RWPE2 (cell line): ENCODE results near the gene LSM10.

Experiments used
- ATAC-seq: fragments of 200-7000 bp; cut with Tn5 transposase; 3 replicates; pipeline ENCODE4 v1.9.1; 2021; ENCODE audit warnings: low read depth
- DNase-seq: peaks from one replicate; pipeline ENCODE4 v3.0.0-alpha.2; 2020; ENCODE audit warnings: low spot score
- H3K27ac ChIP-seq: fragments of 450-650 bp; 2 replicates; pipeline ENCODE4 v1.5.1; 2017; ENCODE audit warnings: mild to moderate bottlenecking; ENCODE audit not compliant: poor library complexity, severe bottlenecking
- H3K27me3 ChIP-seq: fragments of 250-450 bp; sonication (Bioruptor Pico); 2 replicates; pipeline ENCODE4 v1.5.1; 2021; ENCODE audit warnings: mild to moderate bottlenecking, moderate library complexity; ENCODE audit not compliant: insufficient read depth, poor library complexity, severe bottlenecking
- H3K36me3 ChIP-seq: fragments of 250-450 bp; sonication (Bioruptor Pico); 2 replicates; pipeline ENCODE4 v1.5.1; 2020; ENCODE audit warnings: low read depth, mild to moderate bottlenecking, moderate library complexity
- H3K4me1 ChIP-seq: fragments of 250-450 bp; sonication (Bioruptor Pico); 2 replicates; pipeline ENCODE4 v1.5.1; 2021; ENCODE audit warnings: mild to moderate bottlenecking, moderate library complexity; ENCODE audit not compliant: insufficient read depth, poor library complexity, severe bottlenecking
- H3K4me3 ChIP-seq: fragments of 250-450 bp; sonication (Bioruptor Pico); 2 replicates; pipeline ENCODE4 v1.5.1; 2021; ENCODE audit warnings: mild to moderate bottlenecking, moderate library complexity; ENCODE audit not compliant: severe bottlenecking
- H3K9me3 ChIP-seq: fragments of 250-450 bp; sonication (Bioruptor Pico); 2 replicates; pipeline ENCODE4 v1.5.1; 2021; ENCODE audit warnings: mild to moderate bottlenecking, moderate library complexity; ENCODE audit not compliant: severe bottlenecking
- TF ChIP-seq, protein P1 (sequence below): fragments of 450-650 bp; IDR thresholded peaks from one replicate; pipeline ENCODE4 v1.5.1; 2017; ENCODE audit warnings: mild to moderate bottlenecking, moderate library complexity; ENCODE audit not compliant: poor library complexity, severe bottlenecking

The LSM10 gene

DNA sequence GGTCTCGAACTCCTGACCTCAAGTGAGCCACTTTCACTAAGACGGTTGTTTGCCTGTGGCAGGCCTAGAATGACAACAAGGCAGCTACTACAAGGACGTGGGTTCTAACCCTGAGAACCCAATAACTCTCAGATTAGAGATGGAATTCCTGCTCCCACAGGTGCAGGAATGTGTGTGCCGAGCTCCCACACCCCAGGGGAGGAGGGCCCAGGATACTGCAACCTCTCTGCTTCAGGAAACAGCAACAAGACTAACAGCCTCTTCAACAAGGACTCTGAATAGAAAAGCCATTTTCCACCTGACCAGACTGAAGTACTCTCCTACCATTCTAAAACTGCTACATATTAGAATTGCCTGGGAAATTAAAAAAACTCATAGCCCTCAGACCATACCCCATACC lies 4.9 kb downstream of the LSM10 start:
- TF ChIP-seq, protein P1, sequence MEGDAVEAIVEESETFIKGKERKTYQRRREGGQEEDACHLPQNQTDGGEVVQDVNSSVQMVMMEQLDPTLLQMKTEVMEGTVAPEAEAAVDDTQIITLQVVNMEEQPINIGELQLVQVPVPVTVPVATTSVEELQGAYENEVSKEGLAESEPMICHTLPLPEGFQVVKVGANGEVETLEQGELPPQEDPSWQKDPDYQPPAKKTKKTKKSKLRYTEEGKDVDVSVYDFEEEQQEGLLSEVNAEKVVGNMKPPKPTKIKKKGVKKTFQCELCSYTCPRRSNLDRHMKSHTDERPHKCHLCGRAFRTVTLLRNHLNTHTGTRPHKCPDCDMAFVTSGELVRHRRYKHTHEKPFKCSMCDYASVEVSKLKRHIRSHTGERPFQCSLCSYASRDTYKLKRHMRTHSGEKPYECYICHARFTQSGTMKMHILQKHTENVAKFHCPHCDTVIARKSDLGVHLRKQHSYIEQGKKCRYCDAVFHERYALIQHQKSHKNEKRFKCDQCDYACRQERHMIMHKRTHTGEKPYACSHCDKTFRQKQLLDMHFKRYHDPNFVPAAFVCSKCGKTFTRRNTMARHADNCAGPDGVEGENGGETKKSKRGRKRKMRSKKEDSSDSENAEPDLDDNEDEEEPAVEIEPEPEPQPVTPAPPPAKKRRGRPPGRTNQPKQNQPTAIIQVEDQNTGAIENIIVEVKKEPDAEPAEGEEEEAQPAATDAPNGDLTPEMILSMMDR, result no peak
- Histone ChIP-seq H3K36me3 (peaks cover 12% of the 10 kb centered on the region; the same call in 1 of the 2 replicates), H3K9me3 (no peaks in the 10 kb centered on the region), H3K4me3 (no peak overlapping the region), H3K4me1 (no peaks in the 10 kb centered on the region), H3K27ac (no peak overlapping the region), H3K27me3 (no peaks in the 10 kb centered on the region)
- DNase-seq, result no peak
- no peak for ATAC-seq

DNA sequence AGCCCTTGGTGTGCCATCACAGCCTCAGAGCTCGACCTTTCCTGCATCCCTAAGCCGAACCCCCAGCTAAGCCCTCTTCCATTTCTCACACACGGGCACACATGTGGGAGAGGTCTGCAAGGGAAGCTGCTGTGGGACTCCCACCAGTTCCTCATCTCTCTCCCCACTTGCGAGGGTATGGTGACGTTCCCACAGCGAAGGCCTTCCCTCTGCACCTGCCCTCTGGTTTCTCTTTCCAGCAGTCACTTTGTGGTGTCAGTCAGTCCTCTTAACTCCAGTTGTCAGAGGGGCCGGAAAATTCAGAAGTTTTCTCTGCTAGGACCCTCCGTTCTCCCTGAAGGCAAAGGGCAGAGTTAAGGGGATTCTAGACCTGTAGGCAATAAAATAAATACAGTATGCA lies 6.4 kb downstream of the LSM10 start:
- H3K27me3 ChIP-seq, result no peaks in the 10 kb centered on the region
- H3K4me3 ChIP-seq, result no peak overlapping the region
- DNase-seq (no peak), ATAC-seq (no peak)
- TF ChIP-seq, protein P1, result no peak
- H3K27ac ChIP-seq, result no peak overlapping the region
- H3K4me1 ChIP-seq, result peaks cover 10% of the 10 kb centered on the region
- H3K9me3 ChIP-seq, result no peaks in the 10 kb centered on the region
- H3K36me3 ChIP-seq, result peaks cover 12% of the 10 kb centered on the region; the same call in 1 of the 2 replicates

DNA sequence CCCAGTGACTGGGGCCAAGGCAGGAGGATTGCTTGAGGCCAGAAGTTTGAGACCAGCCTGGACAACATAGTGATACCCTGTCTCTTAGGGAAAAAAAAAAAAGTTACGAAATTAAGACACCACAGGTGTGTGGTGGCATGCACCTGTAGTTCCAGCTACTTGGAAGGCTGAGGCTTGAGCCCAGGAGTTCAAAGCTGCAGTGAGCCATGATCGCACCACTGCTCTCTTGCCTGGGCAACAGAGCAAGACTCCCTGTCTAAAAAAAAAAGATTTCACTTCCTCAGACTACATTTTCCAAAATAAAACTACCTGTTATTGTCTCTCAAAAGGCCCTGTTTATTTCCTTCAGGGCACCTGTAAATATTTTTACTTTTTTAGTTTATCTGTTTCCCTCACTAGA lies 7.3 kb downstream of the LSM10 start:
- DNase-seq (no peak), ATAC-seq (no peak)
- Histone ChIP-seq H3K27ac (no peak overlapping the region), H3K4me1 (peaks cover 10% of the 10 kb centered on the region), H3K9me3 (no peaks in the 10 kb centered on the region), H3K27me3 (no peaks in the 10 kb centered on the region), H3K4me3 (no peak overlapping the region), H3K36me3 (peaks cover 12% of the 10 kb centered on the region; the same call in 1 of the 2 replicates)
- TF ChIP-seq, protein P1, result no peak

DNA sequence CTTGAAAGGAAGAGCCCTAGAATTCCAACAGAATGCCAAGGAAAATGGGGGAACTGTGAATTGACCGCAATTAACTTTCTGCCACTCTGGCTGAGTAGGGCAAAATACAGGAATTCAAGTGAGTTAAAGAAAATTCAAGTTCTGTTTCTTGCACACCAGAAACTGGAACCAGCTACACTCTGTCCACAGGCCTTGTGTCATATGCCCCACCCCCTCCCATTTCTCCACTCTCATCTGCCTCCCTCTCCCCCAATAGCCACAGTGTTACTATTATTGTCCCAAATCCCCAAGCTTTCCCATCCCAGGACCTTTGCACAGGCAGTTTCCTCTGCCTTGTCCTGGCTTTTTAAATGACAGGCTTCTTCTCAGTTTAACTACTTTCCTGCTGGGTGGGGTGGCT lies 7.7 kb downstream of the LSM10 start:
- Histone ChIP-seq H3K9me3 (no peaks in the 10 kb centered on the region), H3K4me3 (no peak overlapping the region), H3K27ac (no peak overlapping the region), H3K36me3 (peaks cover 12% of the 10 kb centered on the region; the same call in 1 of the 2 replicates), H3K27me3 (no peaks in the 10 kb centered on the region), H3K4me1 (peaks cover 10% of the 10 kb centered on the region)
- ATAC-seq (no peak), DNase-seq (no peak)
- TF ChIP-seq, protein P1, result no peak

DNA sequence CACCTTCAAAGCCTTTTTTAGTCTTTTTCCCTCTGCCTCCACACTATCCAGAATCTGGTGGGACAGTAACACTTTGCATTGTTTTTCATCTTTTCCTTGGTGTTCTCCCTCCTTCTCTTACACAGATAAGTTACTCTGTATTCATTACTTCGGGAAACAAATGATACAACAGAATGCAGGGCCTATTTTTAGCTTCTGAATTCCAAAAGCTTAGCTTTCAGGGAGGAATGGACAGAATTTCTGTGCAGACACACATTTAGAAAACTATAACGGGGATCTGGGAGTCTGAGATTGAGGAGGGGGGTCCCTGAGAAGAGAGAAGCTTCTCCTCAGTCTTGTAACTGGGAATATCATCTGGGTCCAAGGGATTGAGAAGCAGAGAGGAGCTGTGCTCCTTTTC lies 8.4 kb downstream of the LSM10 start:
- DNase-seq, result no peak
- peaks cover 10% of the 10 kb centered on the region for H3K4me1 ChIP-seq
- no peak overlapping the region for H3K27ac ChIP-seq
- H3K4me3 ChIP-seq, result no peak overlapping the region
- no peaks in the 10 kb centered on the region for H3K27me3 ChIP-seq
- peaks cover 14% of the 10 kb centered on the region; the same call in 1 of the 2 replicates for H3K36me3 ChIP-seq
- no peaks in the 10 kb centered on the region for H3K9me3 ChIP-seq
- TF ChIP-seq, protein P1, result no peak
- ATAC-seq, result no peak
